CD14-positive monocyte (primary cell): ENCODE results near the gene POFUT2. TPM values are rescaled to one million over a fixed set of nuclear protein-coding genes. Genes with fewer than 3 reads are reported as not detected.

Source experiments
- DNase-seq, 3 donors: peaks; one replicate each; pipeline ENCODE4 v3.0.0-alpha.2; 2011 to 2022
- H2AFZ ChIP-seq: 2 replicates; pipeline ENCODE4 v1.6.0; 2012; ENCODE audit warnings: mild to moderate bottlenecking, low read depth, low read length, inconsistent platforms; ENCODE audit not compliant: insufficient read depth, poor library complexity, severe bottlenecking
- H3K27ac ChIP-seq, 2 donors: 1 replicate in 1 of 2; 2 replicates in 1 of 2; pipeline ENCODE4 v1.5.1; 2012 to 2013; ENCODE audit warnings: low read length in 2 of 2, control low read depth in 1 of 2, inconsistent platforms in 1 of 2, low read depth in 1 of 2, mild to moderate bottlenecking in 1 of 2
- H3K27me3 ChIP-seq, 2 donors: one replicate each; pipeline versions ENCODE4 v1.6.0 to v1.6.1; 2011 to 2013; ENCODE audit warnings: low read length in 2 of 2; ENCODE audit not compliant: control insufficient read depth in 2 of 2, insufficient read depth in 2 of 2
- H3K36me3 ChIP-seq, 2 donors: replicated peaks in 1 of 2; 1 replicate in 1 of 2; 2 replicates in 1 of 2; pipeline versions ENCODE4 v1.5.1 to v1.6.1; 2012 to 2013; ENCODE audit warnings: low read length in 2 of 2, control low read depth in 1 of 2, inconsistent platforms in 1 of 2, mild to moderate bottlenecking in 1 of 2; ENCODE audit not compliant: insufficient read depth in 2 of 2, control insufficient read depth in 1 of 2
- H3K4me1 ChIP-seq, 2 donors: 1 replicate in 1 of 2; 2 replicates in 1 of 2; pipeline versions ENCODE4 v1.5.1 to v1.6.1; 2012 to 2013; ENCODE audit warnings: low read length in 2 of 2, control low read depth in 1 of 2, inconsistent platforms in 1 of 2, mild to moderate bottlenecking in 1 of 2, moderate library complexity in 1 of 2; ENCODE audit not compliant: insufficient read depth in 2 of 2, control insufficient read depth in 1 of 2
- H3K4me2 ChIP-seq: replicated peaks from 2 replicates; pipeline ENCODE3; 2012; ENCODE audit warnings: low read length, moderate library complexity, mild to moderate bottlenecking; ENCODE audit not compliant: poor library complexity, severe bottlenecking; ENCODE audit errors: extremely low read depth
- H3K4me3 ChIP-seq, 3 experiments: fragments of 200-600 bp in 1 of 3; sonication (generic) in 1 of 3; replicated peaks in 1 of 3; 1 replicate in 2 of 3; 2 replicates in 1 of 3; pipeline ENCODE4 v1.5.1; 2011 to 2013; ENCODE audit warnings: low read length in 3 of 3, mild to moderate bottlenecking in 3 of 3, control low read depth in 2 of 3, low read depth in 2 of 3, inconsistent platforms in 1 of 3, moderate library complexity in 1 of 3
- H3K79me2 ChIP-seq: 2 replicates; pipeline ENCODE4 v1.6.0; 2012; ENCODE audit warnings: mild to moderate bottlenecking, control low read depth, inconsistent platforms, low read length, moderate library complexity; ENCODE audit not compliant: insufficient read depth
- H3K9ac ChIP-seq: 2 replicates; pipeline ENCODE4 v1.6.0; 2017; ENCODE audit warnings: low read length, mild to moderate bottlenecking; ENCODE audit not compliant: insufficient read depth, poor library complexity, severe bottlenecking
- H3K9me3 ChIP-seq, 2 donors: replicated peaks in 1 of 2; 1 replicate in 1 of 2; 2 replicates in 1 of 2; pipeline versions ENCODE4 v1.5.1 to v1.6.1; 2012 to 2013; ENCODE audit warnings: low read length in 2 of 2, control low read depth in 1 of 2; ENCODE audit not compliant: control insufficient read depth in 1 of 2, insufficient read depth in 1 of 2
- H4K20me1 ChIP-seq: 2 replicates; pipeline ENCODE4 v1.6.0; 2012; ENCODE audit warnings: mild to moderate bottlenecking, low read length, control low read depth, moderate library complexity; ENCODE audit not compliant: insufficient read depth
- H3K27ac Mint-ChIP-seq, 7 donors: one replicate each; pipeline ENCODE4 v1.8.0; 2020; ENCODE audit warnings: mild to moderate bottlenecking in 7 of 7, mixed read lengths in 7 of 7, moderate library complexity in 6 of 7, inconsistent platforms in 2 of 7
- H3K27me3 Mint-ChIP-seq, 3 donors: one replicate each; pipeline ENCODE4 v1.8.0; 2021 to 2022; ENCODE audit warnings: low read depth in 3 of 3, mild to moderate bottlenecking in 3 of 3, mixed read lengths in 3 of 3, moderate library complexity in 3 of 3, inconsistent platforms in 1 of 3
- H3K36me3 Mint-ChIP-seq, 2 donors: one replicate each; pipeline ENCODE4 v1.8.0; 2020; ENCODE audit warnings: mixed read lengths in 2 of 2, inconsistent platforms in 1 of 2, mild to moderate bottlenecking in 1 of 2
- H3K4me1 Mint-ChIP-seq: one replicate; pipeline ENCODE4 v1.8.0; 2020; ENCODE audit warnings: mild to moderate bottlenecking, mixed read lengths
- H3K4me3 Mint-ChIP-seq, 2 donors: one replicate each; pipeline ENCODE4 v1.8.0; 2020; ENCODE audit warnings: mild to moderate bottlenecking in 2 of 2, mixed read lengths in 2 of 2, moderate library complexity in 1 of 2
- H3K9me3 Mint-ChIP-seq, 7 donors: one replicate each; pipeline ENCODE4 v1.8.0; 2020 to 2022; ENCODE audit warnings: mixed read lengths in 7 of 7, mild to moderate bottlenecking in 6 of 7, moderate library complexity in 6 of 7, inconsistent platforms in 2 of 7
- CTCF ChIP-seq: fragments of 200-600 bp; IDR thresholded peaks from one replicate; pipeline ENCODE4 v1.8.0; 2022; ENCODE audit warnings: antibody characterized with exemption, mild to moderate bottlenecking
- WGBS: methylation state at CpG from one replicate; pipeline ENCODE4 v1.1.5; 2013; ENCODE audit warnings: missing lambda C conversion rate; ENCODE audit not compliant: insufficient coverage; 5-methylcytosine and 5-hydroxymethylcytosine counted together
- intact Hi-C, 2 donors: fragments of 100-400 bp; cut with micrococcal nuclease; formaldehyde crosslinking; loops; one replicate each; pipeline versions ENCODE4 v1.15.0 to v1.15.1; 2023
- polyA plus RNA-seq, 3 donors: library from polyadenylated mRNA; depleted of rRNA in 1 of 3; unstranded in 2 of 3; stranded (reverse) in 1 of 3; fragments of 300-500 nt in 2 of 3; fragments of >200 nt in 1 of 3; fragmentation: Illumina TruSeq in 2 of 3; gene quantifications; 1 replicate in 2 of 3; 2 replicates in 1 of 3; pipeline ENCODE4 v1.2.3, GENCODE V29; 2012 to 2021

Gene POFUT2
- polyA plus RNA-seq, 3 donors: 1.8 to 21.3 (median 2.8) TPM

DNA sequence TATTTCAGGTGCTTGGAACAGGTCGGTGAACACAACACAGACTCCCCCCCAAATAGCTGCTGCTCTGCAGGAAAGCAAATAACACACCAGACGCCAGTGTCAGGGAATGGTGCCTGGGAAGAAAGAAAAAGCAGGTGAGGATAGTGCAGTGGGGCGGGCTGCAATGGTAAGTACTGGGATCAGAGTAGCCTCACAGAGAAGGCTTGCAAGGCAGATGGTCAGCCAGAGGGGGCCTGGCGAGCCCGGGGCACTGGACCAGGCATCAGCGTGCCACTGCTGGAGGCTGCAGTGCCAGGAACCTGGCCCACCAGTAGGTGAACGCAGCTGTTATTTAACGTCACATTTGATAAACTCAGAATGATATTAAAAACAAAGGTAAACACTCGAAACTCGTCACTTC, 60.0 kb downstream of the POFUT2 start:
- Histone ChIP-seq H3K4me3 (no peak overlapping the region), H3K4me2 (no peak overlapping the region)
- H3K27ac Mint-ChIP-seq: no peak overlapping the region

GRCh38 chr21:45226540-45227326, 61.0 kb downstream of the POFUT2 start:
- peaks cover 5 to 7% (median 7%) of the 10 kb centered on the region in 3 donors for H3K27me3 Mint-ChIP-seq
- no peak overlapping the region for H3K27ac Mint-ChIP-seq
- no peak for DNase-seq
- H3K36me3 Mint-ChIP-seq: peaks cover 4 to 6% of the 10 kb centered on the region in 2 donors
- H3K9me3 Mint-ChIP-seq: no peaks in the 10 kb centered on the region
- intact Hi-C loops: no loop called here
- no peak overlapping the region for H3K4me3 Mint-ChIP-seq
- no peaks in the 10 kb centered on the region for H3K79me2 ChIP-seq
- peaks cover 3% of the 10 kb centered on the region for H3K4me1 Mint-ChIP-seq
- no peaks in the 10 kb centered on the region for H3K9me3 ChIP-seq
- no peak for TF ChIP-seq CTCF
- no peak overlapping the region for H3K4me2 ChIP-seq
- no peak overlapping the region for H3K9ac ChIP-seq
- H3K4me1 ChIP-seq: no peaks in the 10 kb centered on the region
- no peaks in the 10 kb centered on the region for H4K20me1 ChIP-seq
- H3K4me3 ChIP-seq: no peak overlapping the region
- 65% methylated on average over 5 of the region's 15 CpGs for WGBS
- no peak overlapping the region for H2AFZ ChIP-seq
- H3K27me3 ChIP-seq: no peaks in the 10 kb centered on the region
- H3K36me3 ChIP-seq: no peaks in the 10 kb centered on the region
- H3K27ac ChIP-seq: no peak overlapping the region

More for the DNA sequence above, 60.0 kb downstream of the POFUT2 start:
- no peak for DNase-seq
- H3K4me3 Mint-ChIP-seq: no peak overlapping the region
- H2AFZ ChIP-seq: no peak overlapping the region
- no peak overlapping the region for H3K9ac ChIP-seq
- no peaks in the 10 kb centered on the region for H4K20me1 ChIP-seq
- no peaks in the 10 kb centered on the region for H3K9me3 ChIP-seq
- H3K36me3 ChIP-seq: no peaks in the 10 kb centered on the region
- H3K4me1 ChIP-seq: no peaks in the 10 kb centered on the region
- intact Hi-C loops: no loop called here
- 85% methylated on average over 4 of the region's 10 CpGs for whole genome bisulfite sequencing
- H3K27me3 Mint-ChIP-seq: peaks cover 7% of the 10 kb centered on the region in 3 donors
- no peak overlapping the region for H3K27ac ChIP-seq
- peaks cover 0 to under 1% of the 10 kb centered on the region in 2 donors for H3K36me3 Mint-ChIP-seq
- TF ChIP-seq CTCF: no peak
- H3K79me2 ChIP-seq: no peaks in the 10 kb centered on the region
- no peaks in the 10 kb centered on the region for H3K27me3 ChIP-seq
- peaks cover 3% of the 10 kb centered on the region for H3K4me1 Mint-ChIP-seq
- no peaks in the 10 kb centered on the region for H3K9me3 Mint-ChIP-seq
